Measurements from ENCODE around the gene MACROD1. TPM values are rescaled to one million over a fixed set of nuclear protein-coding genes. Genes with fewer than 3 reads are reported as not detected.

MACROD1 gene
- total and polyA plus RNA-seq, 2 of the 13 experiments (the other 11 are each of a cell fraction or from before 2014, with no cell fraction given), result 23.1 to 34.5 TPM

- H3K4me2 ChIP-seq (ENCODE audit: low read depth, low read length), result peak within 1 kb of the TSS; percentile 70
- WGBS (ENCODE audit: low lambda C conversion rate), result 0% methylated on average over 1 of the region's 63 CpGs
- FAIRE-seq, result peak; percentile 72
- ATAC-seq, result peak; percentile 94
- peak; percentile 93 for DNase-seq (ENCODE audit: low spot score)
- H3K4me3 ChIP-seq (replicated peaks in 1 of 3; ENCODE audit: insufficient read depth in 1 of 3, low read depth in 2 of 3, low read length in 3 of 3), result peak within 1 kb of the TSS; percentile 87 to 97 (median 95)
- no TSS peak for BruUV-seq (replicated peaks)
- H3K36me3 ChIP-seq (replicated peaks in 1 of 2; ENCODE audit: control insufficient read depth in 1 of 2, insufficient read depth in 2 of 2, low read length in 2 of 2), result peaks cover 3 to 19% of the 10 kb centered on the region in 2 experiments; a peak in 4 of 5 replicates
- peak within 1 kb of the TSS; percentile 89 for H3K27ac ChIP-seq (ENCODE audit: extremely low read length, insufficient read depth, low read length)
- H4K20me1 ChIP-seq (ENCODE audit: insufficient read depth, low read length), result no peaks in the 10 kb centered on the region
- intact Hi-C loops (cut with micrococcal nuclease; ENCODE audit: unreplicated experiment), result no loop called here
- peaks cover 19% of the 10 kb centered on the region for H3K4me1 ChIP-seq (ENCODE audit: insufficient read depth, low read length)
- no peak within 1 kb of the TSS for H2AFZ ChIP-seq (ENCODE audit: low read length)
- CTCF ChIA-PET (ENCODE audit: low intra/inter-chr PET ratio, low total read pairs), result no interaction called here
- H3K27me3 ChIP-seq (ENCODE audit: control insufficient read depth in 1 of 2, insufficient read depth in 2 of 2, low read length in 2 of 2), result no peaks in the 10 kb centered on the region
- POLR2A ChIA-PET, result interaction anchor here (3.1 kb wide), 1 partner anchor 12 kb away, joined by 12 read pairs; the partner anchor contains the start of gene COX8A
- H3K9me3 ChIP-seq (ENCODE audit: low read length), result no peaks in the 10 kb centered on the region
- in situ Hi-C loops (cut with HindIII; ENCODE audit: extremely low pct_ligation_motif_present, low pct_unique_long_range_greater_than_20kb), result no loop called here
- H3K79me2 ChIP-seq (ENCODE audit: insufficient read depth, low read length), result peaks cover 23% of the 10 kb centered on the region
- peak within 1 kb of the TSS; percentile 95 for H3K9ac ChIP-seq (ENCODE audit: insufficient read depth, low read depth, low read length)
- TF ChIP-seq RELA (CRISPR knock-in tag; IDR thresholded peaks at IDR 0.05) (peak; percentile 63; the same call in 1 of the 2 replicates), KDM6A (CRISPR knock-in tag; IDR thresholded peaks at IDR 0.05; ENCODE audit: low read depth) (no peak), HNRNPUL1 (IDR thresholded peaks at IDR 0.05; ENCODE audit: low read depth, low read length) (no peak), E2F5 (CRISPR knock-in tag; conservative IDR thresholded peaks at IDR 0.05) (0 out of 2 replicates have a peak, but pooled peaks have one; percentile 13), HNRNPL (IDR thresholded peaks at IDR 0.05; ENCODE audit: low read depth, low read length) (no peak), RBFOX2 (IDR thresholded peaks at IDR 0.05; ENCODE audit: low read depth, low read length) (peak; percentile 97), ZNF451 (CRISPR knock-in tag; IDR thresholded peaks at IDR 0.05) (no peak), ZNF740 (CRISPR knock-in tag; IDR thresholded peaks at IDR 0.05) (0 out of 2 replicates have a peak, but pooled peaks have one; percentile 50), ZNF556 (CRISPR knock-in tag; IDR thresholded peaks at IDR 0.05; ENCODE audit: borderline replicate concordance) (peak; percentile 33; the same call in 1 of the 2 replicates), ZNF33A (CRISPR knock-in tag; IDR thresholded peaks at IDR 0.05; ENCODE audit: borderline replicate concordance) (no peak), ZNF768 (CRISPR knock-in tag; IDR thresholded peaks at IDR 0.05) (peak; percentile 41; the same call in 1 of the 2 replicates), SMAD9 (CRISPR knock-in tag; IDR thresholded peaks at IDR 0.05) (0 out of 2 replicates have a peak, but pooled peaks have one; percentile 10), STAT5B (CRISPR knock-in tag; IDR thresholded peaks at IDR 0.05) (no peak; the same call in 1 of the 2 replicates), ZNF263 (CRISPR knock-in tag; IDR thresholded peaks at IDR 0.05) (peak; percentile 94), ZNF564 (CRISPR knock-in tag; IDR thresholded peaks at IDR 0.05) (no peak), ZSCAN21 (CRISPR knock-in tag; IDR thresholded peaks at IDR 0.05; ENCODE audit: borderline replicate concordance) (peak; percentile 64; the same call in 1 of the 2 replicates), U2AF1 (optimal IDR thresholded peaks at IDR 0.05; ENCODE audit: low read depth, low read length) (no peak), ZNF709 (CRISPR knock-in tag; IDR thresholded peaks at IDR 0.05) (peak; percentile 75), ZNF781 (CRISPR knock-in tag; IDR thresholded peaks at IDR 0.05; ENCODE audit: borderline replicate concordance, not compliant biosample characterization) (no peak), POLR2AphosphoS2 (IDR thresholded peaks at IDR 0.05; ENCODE audit: low read depth, low read length) (no peak), ATRX (CRISPR knock-in tag; IDR thresholded peaks at IDR 0.05; ENCODE audit: borderline replicate concordance) (no peak), SIX1 (CRISPR knock-in tag; IDR thresholded peaks at IDR 0.05; ENCODE audit: borderline replicate concordance) (no peak), PREB (CRISPR knock-in tag; IDR thresholded peaks at IDR 0.05) (no peak), RARG (CRISPR knock-in tag; IDR thresholded peaks at IDR 0.05; ENCODE audit: low read depth) (no peak)
Observed at GRCh38 chr11:63986156-63986931, 179.6 kb downstream of the MACROD1 start, which contains the start of gene OTUB1. OTUB1 (plus strand) TSS chr11:63986438; CDS start chr11:63986457, 19 bp downstream.

Measured in HepG2 (cell line).